ENCODE measurements around the gene AMFR. TPM values are rescaled to one million over a fixed set of nuclear protein-coding genes. Genes with fewer than 3 reads are reported as not detected.

The AMFR gene
- total RNA-seq, 6 experiments from 2014 or later: 104 to 117 (median 112) TPM

- Mint-ChIP-seq H3K27me3 (ENCODE audit: insufficient read depth) (peaks cover 5% of the 10 kb centered on the region; the same call in 1 of the 2 replicates), H3K4me3 (peak overlapping the region; percentile 35), H3K9me3 (no peaks in the 10 kb centered on the region), H3K36me3 (ENCODE audit: low read depth) (peaks cover 67% of the 10 kb centered on the region), H3K27ac (peak overlapping the region; percentile 92), H3K4me1 (ENCODE audit: low read depth) (peaks cover 38% of the 10 kb centered on the region)
- TF ChIP-seq, protein P1, sequence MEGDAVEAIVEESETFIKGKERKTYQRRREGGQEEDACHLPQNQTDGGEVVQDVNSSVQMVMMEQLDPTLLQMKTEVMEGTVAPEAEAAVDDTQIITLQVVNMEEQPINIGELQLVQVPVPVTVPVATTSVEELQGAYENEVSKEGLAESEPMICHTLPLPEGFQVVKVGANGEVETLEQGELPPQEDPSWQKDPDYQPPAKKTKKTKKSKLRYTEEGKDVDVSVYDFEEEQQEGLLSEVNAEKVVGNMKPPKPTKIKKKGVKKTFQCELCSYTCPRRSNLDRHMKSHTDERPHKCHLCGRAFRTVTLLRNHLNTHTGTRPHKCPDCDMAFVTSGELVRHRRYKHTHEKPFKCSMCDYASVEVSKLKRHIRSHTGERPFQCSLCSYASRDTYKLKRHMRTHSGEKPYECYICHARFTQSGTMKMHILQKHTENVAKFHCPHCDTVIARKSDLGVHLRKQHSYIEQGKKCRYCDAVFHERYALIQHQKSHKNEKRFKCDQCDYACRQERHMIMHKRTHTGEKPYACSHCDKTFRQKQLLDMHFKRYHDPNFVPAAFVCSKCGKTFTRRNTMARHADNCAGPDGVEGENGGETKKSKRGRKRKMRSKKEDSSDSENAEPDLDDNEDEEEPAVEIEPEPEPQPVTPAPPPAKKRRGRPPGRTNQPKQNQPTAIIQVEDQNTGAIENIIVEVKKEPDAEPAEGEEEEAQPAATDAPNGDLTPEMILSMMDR (IDR thresholded peaks at IDR 0.05): no peak
- DNase-seq: peak; percentile 96
Measured at GRCh38 chr16:56389554-56389953, 35.8 kb downstream of the AMFR start.

DNA sequence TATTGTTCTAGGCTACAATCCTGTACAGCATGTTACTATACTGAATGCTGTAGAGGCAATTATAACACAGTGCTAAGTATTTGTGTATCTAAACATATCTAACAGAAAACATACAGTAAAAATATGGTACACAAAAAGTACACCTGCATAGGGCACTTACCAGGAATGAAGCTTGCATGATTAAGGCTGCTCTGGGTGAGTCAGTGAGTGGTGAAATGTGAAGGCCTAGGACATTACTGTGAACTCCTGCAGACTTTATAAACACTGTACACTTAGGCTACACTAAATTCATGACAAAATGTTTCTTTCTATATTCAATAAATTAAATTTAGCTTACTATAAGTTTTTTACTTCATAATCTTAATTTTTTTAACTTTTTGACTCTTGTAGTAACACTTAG lies 37.1 kb downstream of the AMFR start:
- Mint-ChIP-seq H3K36me3 (ENCODE audit: low read depth) (peaks cover 70% of the 10 kb centered on the region), H3K4me3 (no peak overlapping the region), H3K4me1 (ENCODE audit: low read depth) (peaks cover 50% of the 10 kb centered on the region), H3K9me3 (peaks cover 3% of the 10 kb centered on the region; the same call in 1 of the 2 replicates), H3K27me3 (ENCODE audit: insufficient read depth) (peaks cover 5% of the 10 kb centered on the region; the same call in 1 of the 2 replicates), H3K27ac (no peak overlapping the region)
- TF ChIP-seq, protein P1 (IDR thresholded peaks at IDR 0.05): no peak
- DNase-seq: peak; percentile 45

DNA sequence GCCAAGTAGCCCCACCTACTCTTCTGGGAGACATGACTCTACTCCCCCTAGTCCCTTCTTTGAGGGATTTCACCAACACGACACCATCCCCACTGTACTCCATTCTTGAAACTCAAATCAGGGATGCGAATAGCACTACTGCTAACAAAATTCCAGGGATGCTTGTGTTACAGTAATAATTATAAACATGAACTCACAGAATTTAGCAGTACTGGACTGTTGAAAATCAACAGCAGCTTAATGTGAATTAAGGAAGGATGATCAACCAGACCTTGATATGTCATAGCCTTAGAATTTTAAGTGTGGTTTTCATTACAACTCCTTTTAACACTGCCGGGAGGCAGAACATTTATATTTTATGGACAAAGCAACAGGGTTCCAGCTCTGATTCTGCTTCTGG lies 37.9 kb downstream of the AMFR start:
- peaks cover 56% of the 10 kb centered on the region for H3K4me1 Mint-ChIP-seq (ENCODE audit: low read depth)
- DNase-seq: no peak
- H3K27ac Mint-ChIP-seq: peak overlapping the region; percentile 46; the same call in 1 of the 2 replicates
- H3K9me3 Mint-ChIP-seq: peaks cover 3% of the 10 kb centered on the region; the same call in 1 of the 2 replicates
- peaks cover 5% of the 10 kb centered on the region; the same call in 1 of the 2 replicates for H3K27me3 Mint-ChIP-seq (ENCODE audit: insufficient read depth)
- H3K4me3 Mint-ChIP-seq: no peak overlapping the region
- TF ChIP-seq, protein P1 (IDR thresholded peaks at IDR 0.05): no peak
- peaks cover 70% of the 10 kb centered on the region for H3K36me3 Mint-ChIP-seq (ENCODE audit: low read depth)

DNA sequence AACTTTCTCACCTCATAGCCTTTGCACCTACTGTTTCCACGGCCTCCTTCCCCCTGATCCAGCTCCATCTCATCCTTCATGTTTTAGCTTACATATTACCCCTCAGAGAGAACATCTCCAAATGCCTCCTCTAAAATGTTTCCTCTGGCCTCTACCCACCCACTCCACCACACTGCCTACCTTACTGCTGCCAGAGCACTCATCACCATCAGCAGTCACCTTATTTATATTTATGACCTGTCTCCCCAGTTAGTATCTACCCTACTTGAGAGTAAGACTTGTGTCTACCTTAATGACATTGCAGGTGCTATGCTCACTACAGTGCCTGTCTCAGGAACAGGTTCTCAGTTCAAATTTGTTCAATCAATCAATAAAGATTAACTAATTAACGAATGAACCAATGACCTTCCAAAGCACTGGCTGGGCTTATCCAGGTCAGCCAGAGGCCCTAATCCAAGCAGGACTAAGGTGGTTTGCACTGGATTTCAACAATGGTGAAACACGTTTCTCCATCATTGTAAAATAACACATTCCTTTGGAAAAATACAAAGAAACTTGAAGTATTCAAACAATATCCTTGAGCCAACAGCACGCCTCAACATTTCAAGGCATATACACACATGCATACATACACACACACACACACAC lies 41.1 kb downstream of the AMFR start:
- no peak for DNase-seq
- Mint-ChIP-seq H3K4me1 (ENCODE audit: low read depth) (peaks cover 36% of the 10 kb centered on the region), H3K36me3 (ENCODE audit: low read depth) (peaks cover 82% of the 10 kb centered on the region), H3K4me3 (no peak overlapping the region), H3K27me3 (ENCODE audit: insufficient read depth) (peaks cover 3% of the 10 kb centered on the region; the same call in 1 of the 2 replicates), H3K27ac (no peak overlapping the region), H3K9me3 (peaks cover 18% of the 10 kb centered on the region)
- TF ChIP-seq, protein P1 (IDR thresholded peaks at IDR 0.05): no peak

GRCh38 chr16:56382901-56383355 lies 42.4 kb downstream of the AMFR start:
- 0 out of 2 replicates have a peak overlapping the region, but pooled peaks have one; percentile 0 for H3K27ac Mint-ChIP-seq
- DNase-seq: peak; percentile 4

More at GRCh38 chr16:56382901-56383355, 42.4 kb downstream of the AMFR start:
- TF ChIP-seq, protein P1 (IDR thresholded peaks at IDR 0.05): no peak
- Mint-ChIP-seq H3K9me3 (peaks cover 22% of the 10 kb centered on the region), H3K36me3 (ENCODE audit: low read depth) (peaks cover 87% of the 10 kb centered on the region), H3K4me1 (ENCODE audit: low read depth) (peaks cover 26% of the 10 kb centered on the region), H3K4me3 (no peak overlapping the region), H3K27me3 (ENCODE audit: insufficient read depth) (peaks cover 3% of the 10 kb centered on the region; the same call in 1 of the 2 replicates)
